DND-41 (cell line): Measurements from ENCODE around the gene LAMA2.

Experiments
- ATAC-seq: fragments of 200-7000 bp; cut with Tn5 transposase; 3 replicates; pipeline ENCODE4 v1.9.1; 2021; ENCODE audit warnings: low read depth; ENCODE audit not compliant: insufficient read depth
- DNase-seq: peaks from one replicate; pipeline ENCODE4 v3.0.0-alpha.2; 2020
- H2AFZ ChIP-seq: 2 replicates; pipeline ENCODE4 v1.6.0; 2012; ENCODE audit warnings: low read depth, low read length
- H3K27ac ChIP-seq: 2 replicates; pipeline ENCODE4 v1.5.1; 2012; ENCODE audit warnings: low read length, inconsistent platforms
- H3K27me3 ChIP-seq: fragments of 200-600 bp; sonication (generic); 2 replicates; pipeline ENCODE4 v1.6.0; 2012; ENCODE audit warnings: low read length, mild to moderate bottlenecking, inconsistent platforms; ENCODE audit not compliant: insufficient read depth, poor library complexity
- H3K36me3 ChIP-seq: 2 replicates; pipeline ENCODE4 v1.5.1; 2012; ENCODE audit warnings: low read length, inconsistent platforms; ENCODE audit not compliant: insufficient read depth
- H3K4me1 ChIP-seq: 2 replicates; pipeline ENCODE4 v1.5.1; 2012; ENCODE audit warnings: mild to moderate bottlenecking, low read length; ENCODE audit not compliant: insufficient read depth
- H3K4me2 ChIP-seq: 2 replicates; pipeline ENCODE4 v1.6.0; 2012; ENCODE audit warnings: mild to moderate bottlenecking, moderate library complexity, low read length, inconsistent platforms; ENCODE audit not compliant: insufficient read depth
- H3K4me3 ChIP-seq, 2 experiments: fragments of 200-600 bp in 1 of 2; shearing (Covaris generic) in 1 of 2; 2 replicates each; pipeline ENCODE4 v1.5.1; 2012 to 2016; ENCODE audit warnings: inconsistent platforms in 2 of 2, low read length in 2 of 2, mild to moderate bottlenecking in 2 of 2, low read depth in 1 of 2, moderate library complexity in 1 of 2
- H3K79me2 ChIP-seq: 2 replicates; pipeline ENCODE4 v1.6.0; 2012; ENCODE audit warnings: low read length, inconsistent platforms; ENCODE audit not compliant: insufficient read depth
- H3K9ac ChIP-seq: 2 replicates; pipeline ENCODE4 v1.6.0; 2012; ENCODE audit warnings: low read depth, mild to moderate bottlenecking, inconsistent platforms, low read length, moderate library complexity
- H3K9me3 ChIP-seq: 2 replicates; pipeline ENCODE4 v1.5.1; 2012; ENCODE audit warnings: low read length, moderate library complexity, mild to moderate bottlenecking, inconsistent platforms; ENCODE audit not compliant: insufficient read depth, severe bottlenecking
- H4K20me1 ChIP-seq: 2 replicates; pipeline ENCODE4 v1.6.0; 2012; ENCODE audit warnings: low read length; ENCODE audit not compliant: insufficient read depth
- EZH2 ChIP-seq: IDR thresholded peaks from 3 replicates; pipeline ENCODE4 v1.6.1; 2012; ENCODE audit warnings: borderline replicate concordance, low read depth, mild to moderate bottlenecking, moderate library complexity, low read length, inconsistent platforms; ENCODE audit not compliant: severe bottlenecking
- TF ChIP-seq, protein P1 (sequence below): IDR thresholded peaks from 2 replicates; pipeline ENCODE4 v1.5.1; 2012; ENCODE audit warnings: borderline replicate concordance, low read length, moderate library complexity, mild to moderate bottlenecking; ENCODE audit not compliant: poor library complexity, severe bottlenecking; ENCODE audit errors: extremely low read depth

LAMA2 gene

GRCh38 chr6:129183187-129183591 lies 300.3 kb downstream of the LAMA2 start:
- DNase-seq, result no peak
- Histone ChIP-seq H3K4me3 (no peak overlapping the region), H3K27ac (no peak overlapping the region), H3K9ac (no peak overlapping the region), H3K9me3 (no peaks in the 10 kb centered on the region), H3K79me2 (no peaks in the 10 kb centered on the region), H3K36me3 (no peaks in the 10 kb centered on the region), H3K4me2 (no peak overlapping the region), H2AFZ (no peak overlapping the region), H4K20me1 (no peaks in the 10 kb centered on the region), H3K4me1 (no peaks in the 10 kb centered on the region), H3K27me3 (no peaks in the 10 kb centered on the region)
- no peak for ATAC-seq
- TF ChIP-seq, protein P1, sequence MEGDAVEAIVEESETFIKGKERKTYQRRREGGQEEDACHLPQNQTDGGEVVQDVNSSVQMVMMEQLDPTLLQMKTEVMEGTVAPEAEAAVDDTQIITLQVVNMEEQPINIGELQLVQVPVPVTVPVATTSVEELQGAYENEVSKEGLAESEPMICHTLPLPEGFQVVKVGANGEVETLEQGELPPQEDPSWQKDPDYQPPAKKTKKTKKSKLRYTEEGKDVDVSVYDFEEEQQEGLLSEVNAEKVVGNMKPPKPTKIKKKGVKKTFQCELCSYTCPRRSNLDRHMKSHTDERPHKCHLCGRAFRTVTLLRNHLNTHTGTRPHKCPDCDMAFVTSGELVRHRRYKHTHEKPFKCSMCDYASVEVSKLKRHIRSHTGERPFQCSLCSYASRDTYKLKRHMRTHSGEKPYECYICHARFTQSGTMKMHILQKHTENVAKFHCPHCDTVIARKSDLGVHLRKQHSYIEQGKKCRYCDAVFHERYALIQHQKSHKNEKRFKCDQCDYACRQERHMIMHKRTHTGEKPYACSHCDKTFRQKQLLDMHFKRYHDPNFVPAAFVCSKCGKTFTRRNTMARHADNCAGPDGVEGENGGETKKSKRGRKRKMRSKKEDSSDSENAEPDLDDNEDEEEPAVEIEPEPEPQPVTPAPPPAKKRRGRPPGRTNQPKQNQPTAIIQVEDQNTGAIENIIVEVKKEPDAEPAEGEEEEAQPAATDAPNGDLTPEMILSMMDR, result no peak
- TF ChIP-seq EZH2, result no peak

DNA sequence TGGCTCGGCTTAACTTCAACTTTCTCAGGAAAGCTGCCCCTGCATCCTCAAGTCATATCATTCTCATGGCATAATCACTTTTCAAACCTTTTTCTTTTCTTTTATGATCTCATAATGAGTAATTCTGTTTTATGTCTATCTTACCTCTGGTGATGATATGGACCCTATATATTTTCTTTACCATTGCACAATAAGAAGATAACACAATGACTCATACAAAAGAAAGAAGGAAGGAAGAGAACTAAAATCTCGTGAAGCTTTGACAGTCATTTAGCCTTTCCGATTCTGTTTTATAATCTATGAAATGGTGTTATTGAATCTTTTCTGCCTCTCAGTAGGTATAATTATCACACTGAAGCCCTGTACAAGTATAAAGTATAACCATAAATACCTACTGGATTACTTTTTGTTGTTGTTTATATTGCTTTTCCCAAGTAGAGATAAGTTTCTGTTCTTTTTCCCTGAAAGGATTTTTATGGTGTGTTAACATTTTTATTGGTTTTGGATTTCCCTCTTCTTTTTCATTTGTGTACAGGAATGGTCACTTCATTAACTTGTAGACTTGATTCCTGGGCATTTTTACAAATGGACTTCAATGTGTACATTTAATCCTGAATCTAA lies 300.9 kb downstream of the LAMA2 start:
- Histone ChIP-seq H3K4me3 (no peak overlapping the region), H3K27ac (no peak overlapping the region), H4K20me1 (no peaks in the 10 kb centered on the region), H3K9me3 (no peaks in the 10 kb centered on the region), H3K36me3 (no peaks in the 10 kb centered on the region), H2AFZ (no peak overlapping the region), H3K4me1 (no peaks in the 10 kb centered on the region), H3K4me2 (no peak overlapping the region), H3K27me3 (no peaks in the 10 kb centered on the region), H3K79me2 (no peaks in the 10 kb centered on the region), H3K9ac (no peak overlapping the region)
- ATAC-seq, result no peak
- no peak for DNase-seq
- no peak for TF ChIP-seq EZH2
- TF ChIP-seq, protein P1, result no peak

DNA sequence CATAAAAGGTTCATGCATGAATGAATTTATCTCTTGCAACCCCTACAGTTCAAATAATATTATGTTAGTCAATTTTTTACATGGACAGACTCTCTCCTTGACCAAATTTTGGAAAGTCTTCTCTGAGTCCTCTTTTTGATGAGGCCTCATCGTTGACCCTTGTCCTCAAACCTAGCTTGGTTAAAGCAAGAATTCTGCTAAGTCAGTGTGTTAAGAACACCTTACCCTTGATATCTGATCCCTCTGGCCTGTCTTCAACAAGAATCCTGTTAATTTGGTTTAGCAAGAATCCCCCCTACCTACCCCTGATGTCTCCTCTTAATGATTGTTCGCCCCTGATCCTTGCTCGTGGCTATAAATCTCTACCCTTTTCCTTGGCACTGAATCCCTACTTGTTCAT lies 301.4 kb downstream of the LAMA2 start:
- Histone ChIP-seq H3K9ac (no peak overlapping the region), H3K4me2 (no peak overlapping the region), H4K20me1 (no peaks in the 10 kb centered on the region), H3K4me1 (no peaks in the 10 kb centered on the region), H3K27ac (no peak overlapping the region), H3K4me3 (no peak overlapping the region), H3K79me2 (no peaks in the 10 kb centered on the region), H3K27me3 (no peaks in the 10 kb centered on the region), H3K36me3 (no peaks in the 10 kb centered on the region), H2AFZ (no peak overlapping the region), H3K9me3 (no peaks in the 10 kb centered on the region)
- TF ChIP-seq, protein P1, result no peak
- no peak for TF ChIP-seq EZH2
- DNase-seq (no peak), ATAC-seq (no peak)

- Histone ChIP-seq H2AFZ (no peak overlapping the region), H3K4me1 (no peaks in the 10 kb centered on the region), H3K36me3 (no peaks in the 10 kb centered on the region), H3K9me3 (no peaks in the 10 kb centered on the region), H3K27me3 (no peaks in the 10 kb centered on the region), H3K4me2 (no peak overlapping the region), H3K4me3 (no peak overlapping the region), H3K9ac (no peak overlapping the region), H4K20me1 (no peaks in the 10 kb centered on the region), H3K27ac (no peak overlapping the region), H3K79me2 (no peaks in the 10 kb centered on the region)
- DNase-seq (no peak), ATAC-seq (no peak)
- TF ChIP-seq, protein P1, result no peak
- no peak for TF ChIP-seq EZH2
Measured at GRCh38 chr6:129184808-129185366, 301.9 kb downstream of the LAMA2 start.
